Kidney glomerular epithelial cell (primary cell): ENCODE measurements around the gene EEF1AKMT3.

ENCODE experiments used
- DNase-seq: peaks from one replicate; lab custom pipeline; 2025; lab: John Stamatoyannopoulos, UW

EEF1AKMT3 gene

GRCh38 chr12:57735198-57735855 lies 37.1 kb upstream of the EEF1AKMT3 start:
- no peak for DNase-seq

- no peak for DNase-seq
Measured at GRCh38 chr12:57735952-57736740, 36.3 kb upstream of the EEF1AKMT3 start.

- no peak for DNase-seq
Measured at GRCh38 chr12:57736741-57737466, 35.5 kb upstream of the EEF1AKMT3 start.

DNA sequence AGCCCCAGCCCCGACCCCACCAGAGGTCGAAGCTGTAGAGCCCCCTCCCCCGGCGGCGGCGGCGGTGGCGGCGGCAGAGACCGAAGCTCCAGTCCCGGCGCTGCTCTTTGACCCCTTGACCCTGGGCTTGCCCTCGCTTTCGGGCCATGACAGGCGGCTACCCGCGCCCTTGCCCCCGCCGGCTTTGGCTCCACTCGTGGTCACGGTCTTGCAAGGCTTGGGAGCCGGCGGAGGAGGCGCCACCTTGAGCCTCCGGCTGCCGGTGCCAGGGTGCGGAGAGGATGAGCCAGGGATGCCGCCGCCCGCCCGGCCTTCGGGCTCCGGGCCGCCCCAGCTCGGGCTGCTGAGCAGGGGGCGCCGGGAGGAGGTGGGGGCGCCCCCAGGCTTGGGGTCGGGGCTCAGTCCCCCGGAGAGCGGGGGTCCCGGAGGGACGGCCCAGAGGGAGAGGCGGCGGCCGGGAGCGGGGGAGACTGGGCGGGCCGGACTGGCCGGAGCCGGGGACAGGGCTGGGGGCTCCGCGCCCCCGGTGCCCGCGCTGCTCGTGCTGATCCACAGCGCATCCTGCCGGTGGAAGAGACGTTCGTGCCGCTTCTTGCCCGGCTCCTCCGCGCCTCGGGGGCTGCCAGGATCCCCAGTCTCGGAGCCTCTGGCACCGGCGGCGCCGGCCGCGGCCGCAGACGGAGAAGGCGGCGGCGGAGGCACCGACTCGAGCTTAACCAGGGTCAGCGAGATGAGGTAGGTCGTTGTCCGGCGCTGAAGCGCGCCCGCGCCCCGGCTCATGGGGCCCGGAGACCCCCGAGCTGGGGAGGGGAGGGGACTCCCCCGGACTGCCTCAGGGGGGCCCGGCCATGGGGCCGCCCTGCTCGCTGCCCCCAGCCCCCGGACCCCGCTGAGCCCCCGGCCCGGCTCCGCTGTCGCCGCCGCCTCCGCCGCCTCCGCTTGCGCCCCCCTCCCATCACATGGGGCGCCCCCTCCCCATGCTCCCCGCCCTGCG lies 34.6 kb upstream of the EEF1AKMT3 start:
- no peak for DNase-seq

GRCh38 chr12:57738661-57739237 lies 33.7 kb upstream of the EEF1AKMT3 start, which contains the start of gene AGAP2:
AGAP2 (minus strand) TSS chr12:57738742; CDS start chr12:57738246, 496 bp downstream.
- DNase-seq: no peak

DNA sequence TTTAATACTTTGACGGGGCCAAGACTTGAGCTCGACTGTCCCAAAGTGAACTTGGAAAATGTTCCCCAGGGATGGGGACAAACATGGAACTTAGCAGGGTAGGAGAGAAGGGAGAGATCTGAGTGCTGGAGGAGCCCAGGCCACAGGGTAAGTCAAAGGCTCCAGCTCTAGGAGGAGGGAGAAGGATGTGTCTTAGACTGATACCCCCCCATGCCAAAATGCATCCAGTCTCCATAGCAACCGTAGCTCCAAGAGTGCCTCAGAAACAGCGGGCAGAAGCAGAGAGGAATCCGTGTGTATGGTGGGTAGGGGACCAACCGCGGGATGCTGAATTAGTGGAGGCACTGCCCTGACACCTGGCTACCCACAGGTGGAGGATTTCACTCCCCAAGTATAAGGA lies 33.0 kb upstream of the EEF1AKMT3 start:
- no peak for DNase-seq

GRCh38 chr12:57739914-57740538 lies 32.4 kb upstream of the EEF1AKMT3 start:
- no peak for DNase-seq

GRCh38 chr12:57740656-57741412 lies 31.6 kb upstream of the EEF1AKMT3 start:
- no peak for DNase-seq

- no peak for DNase-seq
Measured at GRCh38 chr12:57741413-57741789, 31.0 kb upstream of the EEF1AKMT3 start.

- DNase-seq: no peak
Measured at GRCh38 chr12:57741844-57742738, 30.3 kb upstream of the EEF1AKMT3 start.

- no peak for DNase-seq
Measured at GRCh38 chr12:57743769-57744168, 28.6 kb upstream of the EEF1AKMT3 start.

GRCh38 chr12:57744194-57744776 lies 28.1 kb upstream of the EEF1AKMT3 start:
- DNase-seq: peak; percentile 91

GRCh38 chr12:57744777-57745484 lies 27.5 kb upstream of the EEF1AKMT3 start, which contains the start of gene TSPAN31:
TSPAN31 (plus strand) TSS chr12:57745039; CDS start chr12:57745155, 116 bp downstream.
- peak; percentile 97 for DNase-seq

GRCh38 chr12:57745485-57745881 lies 26.9 kb upstream of the EEF1AKMT3 start:
- no peak for DNase-seq

GRCh38 chr12:57746025-57746424 lies 26.4 kb upstream of the EEF1AKMT3 start:
- no peak for DNase-seq

DNA sequence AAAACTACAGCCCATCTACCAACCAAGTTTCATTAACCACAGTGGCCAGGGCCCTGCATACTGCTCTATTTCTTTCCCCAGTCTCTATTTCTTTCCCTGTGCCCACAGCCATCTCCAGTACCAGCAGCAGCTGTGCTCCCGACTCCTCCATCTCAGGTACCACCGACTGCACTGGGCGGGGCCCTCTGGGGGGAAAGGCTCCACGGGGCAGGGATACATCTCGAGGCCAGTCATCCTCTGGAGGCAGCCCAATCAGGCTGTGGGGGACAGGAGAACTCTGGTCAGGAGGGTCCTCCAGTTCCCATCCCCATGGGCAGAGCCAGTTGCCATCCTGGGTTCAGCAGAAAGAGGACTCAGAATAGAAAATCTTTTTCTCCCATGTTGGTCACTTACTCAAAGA lies 23.4 kb upstream of the EEF1AKMT3 start:
- DNase-seq: no peak

- DNase-seq: no peak
Measured at GRCh38 chr12:57750561-57751431, 21.6 kb upstream of the EEF1AKMT3 start.
